ENCODE results near the gene TSSK6.

DNA sequence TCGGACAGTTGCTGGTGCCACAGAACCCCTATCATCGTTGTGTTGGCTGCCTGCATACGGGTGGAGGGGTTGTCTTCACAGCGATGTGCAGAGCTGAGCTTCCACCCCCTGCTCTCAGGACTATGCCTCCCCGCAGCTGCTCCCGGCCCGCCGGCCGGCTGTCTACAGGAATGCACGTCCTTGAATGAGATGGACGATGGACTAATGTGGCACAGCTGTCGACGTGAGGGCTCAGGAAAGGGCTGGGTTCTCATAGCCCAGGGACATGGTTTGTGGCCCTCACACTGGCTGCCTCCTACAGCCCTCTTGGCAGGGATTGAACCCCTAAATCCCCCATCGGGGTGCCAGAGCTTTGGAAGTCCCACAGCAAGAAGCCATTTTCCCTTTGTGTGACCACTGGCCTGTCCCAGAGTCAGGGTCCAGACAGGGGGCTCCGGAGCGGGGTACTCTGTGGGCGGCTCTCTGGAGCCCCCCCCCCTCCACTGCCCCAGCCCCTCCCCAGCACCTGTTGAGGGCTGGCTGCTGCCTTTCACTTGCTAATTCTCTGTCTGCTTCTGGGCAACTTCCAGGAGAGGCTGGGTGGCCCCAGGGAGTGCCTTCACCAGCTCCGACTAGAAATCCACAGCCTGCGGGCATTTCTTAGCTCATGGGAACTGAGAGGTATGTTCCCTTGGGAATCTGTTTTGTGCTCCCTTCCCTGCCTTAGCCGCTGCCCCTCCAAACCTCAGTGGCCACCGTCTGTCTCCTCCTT is 40.2 kb downstream of the TSSK6 start:
- TF ChIP-seq, protein P1, sequence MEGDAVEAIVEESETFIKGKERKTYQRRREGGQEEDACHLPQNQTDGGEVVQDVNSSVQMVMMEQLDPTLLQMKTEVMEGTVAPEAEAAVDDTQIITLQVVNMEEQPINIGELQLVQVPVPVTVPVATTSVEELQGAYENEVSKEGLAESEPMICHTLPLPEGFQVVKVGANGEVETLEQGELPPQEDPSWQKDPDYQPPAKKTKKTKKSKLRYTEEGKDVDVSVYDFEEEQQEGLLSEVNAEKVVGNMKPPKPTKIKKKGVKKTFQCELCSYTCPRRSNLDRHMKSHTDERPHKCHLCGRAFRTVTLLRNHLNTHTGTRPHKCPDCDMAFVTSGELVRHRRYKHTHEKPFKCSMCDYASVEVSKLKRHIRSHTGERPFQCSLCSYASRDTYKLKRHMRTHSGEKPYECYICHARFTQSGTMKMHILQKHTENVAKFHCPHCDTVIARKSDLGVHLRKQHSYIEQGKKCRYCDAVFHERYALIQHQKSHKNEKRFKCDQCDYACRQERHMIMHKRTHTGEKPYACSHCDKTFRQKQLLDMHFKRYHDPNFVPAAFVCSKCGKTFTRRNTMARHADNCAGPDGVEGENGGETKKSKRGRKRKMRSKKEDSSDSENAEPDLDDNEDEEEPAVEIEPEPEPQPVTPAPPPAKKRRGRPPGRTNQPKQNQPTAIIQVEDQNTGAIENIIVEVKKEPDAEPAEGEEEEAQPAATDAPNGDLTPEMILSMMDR (IDR thresholded peaks at IDR 0.05) = no peak
- TF ChIP-seq EZH2 (IDR thresholded peaks at IDR 0.05) (no peak), EZH2phosphoT487 (IDR thresholded peaks at IDR 0.05) (no peak)
